ENCODE measurements around the gene TRMT2A.

TRMT2A gene

DNA sequence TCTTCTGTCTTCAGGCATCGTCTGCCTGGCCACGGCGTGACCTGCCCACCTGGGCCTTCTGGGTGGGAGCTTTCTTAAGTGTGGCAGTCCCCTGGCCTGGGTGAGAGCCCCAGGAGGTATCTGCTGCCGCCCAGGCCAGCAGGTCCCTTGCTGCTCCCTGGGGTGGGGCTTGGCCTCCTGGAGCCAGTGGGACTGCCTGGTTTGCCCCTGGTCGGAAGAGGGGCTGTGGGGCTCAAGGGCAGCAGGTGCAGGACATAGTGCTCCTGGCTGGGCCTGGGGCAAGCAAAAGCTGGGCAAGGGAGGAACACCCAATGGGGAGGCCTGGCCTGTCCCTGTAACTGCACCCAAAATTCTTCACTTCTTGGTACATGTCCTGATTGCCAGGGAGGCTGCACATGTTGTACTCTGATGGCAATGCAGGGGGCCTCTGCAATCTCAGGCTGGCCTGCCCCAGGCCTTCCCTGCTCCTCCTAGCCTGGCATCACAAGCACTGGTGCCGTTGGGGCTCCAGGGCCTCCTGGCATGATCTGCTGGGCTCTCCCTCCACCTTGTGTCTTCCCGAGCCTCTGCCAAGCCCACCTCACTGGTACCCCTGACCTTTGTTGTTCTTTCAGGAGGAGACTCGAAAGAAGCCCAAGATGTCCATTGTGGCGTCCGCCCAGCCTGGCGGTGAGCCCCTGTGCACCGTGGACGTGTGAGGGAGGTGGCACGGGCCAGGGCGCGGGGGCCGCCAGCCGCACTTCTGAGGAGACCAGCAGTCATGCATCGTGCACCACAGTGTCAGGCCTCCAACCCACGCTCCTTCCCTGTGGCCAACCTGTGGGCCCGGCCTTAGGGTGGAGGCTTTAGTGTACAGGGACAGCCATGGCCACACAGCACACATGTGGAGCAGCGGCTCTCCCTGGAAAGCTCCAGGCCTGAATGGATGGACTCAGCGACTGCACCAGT, 7.3 kb downstream of the TRMT2A start:
- H3K36me3 ChIP-seq (ENCODE audit: control insufficient read depth, insufficient read depth, low read length) = no peaks in the 10 kb centered on the region
- no peaks in the 10 kb centered on the region for H3K4me1 ChIP-seq
- no peak overlapping the region for H3K4me2 ChIP-seq (ENCODE audit: low read length)
- no peak overlapping the region for H3K27ac ChIP-seq
- TF ChIP-seq, protein P1, sequence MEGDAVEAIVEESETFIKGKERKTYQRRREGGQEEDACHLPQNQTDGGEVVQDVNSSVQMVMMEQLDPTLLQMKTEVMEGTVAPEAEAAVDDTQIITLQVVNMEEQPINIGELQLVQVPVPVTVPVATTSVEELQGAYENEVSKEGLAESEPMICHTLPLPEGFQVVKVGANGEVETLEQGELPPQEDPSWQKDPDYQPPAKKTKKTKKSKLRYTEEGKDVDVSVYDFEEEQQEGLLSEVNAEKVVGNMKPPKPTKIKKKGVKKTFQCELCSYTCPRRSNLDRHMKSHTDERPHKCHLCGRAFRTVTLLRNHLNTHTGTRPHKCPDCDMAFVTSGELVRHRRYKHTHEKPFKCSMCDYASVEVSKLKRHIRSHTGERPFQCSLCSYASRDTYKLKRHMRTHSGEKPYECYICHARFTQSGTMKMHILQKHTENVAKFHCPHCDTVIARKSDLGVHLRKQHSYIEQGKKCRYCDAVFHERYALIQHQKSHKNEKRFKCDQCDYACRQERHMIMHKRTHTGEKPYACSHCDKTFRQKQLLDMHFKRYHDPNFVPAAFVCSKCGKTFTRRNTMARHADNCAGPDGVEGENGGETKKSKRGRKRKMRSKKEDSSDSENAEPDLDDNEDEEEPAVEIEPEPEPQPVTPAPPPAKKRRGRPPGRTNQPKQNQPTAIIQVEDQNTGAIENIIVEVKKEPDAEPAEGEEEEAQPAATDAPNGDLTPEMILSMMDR (IDR thresholded peaks at IDR 0.05) = no peak
- H3K4me3 ChIP-seq (ENCODE audit: low read depth, low read length) = no peak overlapping the region
- H3K27me3 ChIP-seq (ENCODE audit: control insufficient read depth, insufficient read depth, low read length) = no peaks in the 10 kb centered on the region
- H3K79me2 ChIP-seq = no peaks in the 10 kb centered on the region
- no peak overlapping the region for H3K9ac ChIP-seq
- H2AFZ ChIP-seq = no peak overlapping the region
- no peaks in the 10 kb centered on the region for H3K9me3 ChIP-seq (ENCODE audit: control insufficient read depth, low read length)

DNA sequence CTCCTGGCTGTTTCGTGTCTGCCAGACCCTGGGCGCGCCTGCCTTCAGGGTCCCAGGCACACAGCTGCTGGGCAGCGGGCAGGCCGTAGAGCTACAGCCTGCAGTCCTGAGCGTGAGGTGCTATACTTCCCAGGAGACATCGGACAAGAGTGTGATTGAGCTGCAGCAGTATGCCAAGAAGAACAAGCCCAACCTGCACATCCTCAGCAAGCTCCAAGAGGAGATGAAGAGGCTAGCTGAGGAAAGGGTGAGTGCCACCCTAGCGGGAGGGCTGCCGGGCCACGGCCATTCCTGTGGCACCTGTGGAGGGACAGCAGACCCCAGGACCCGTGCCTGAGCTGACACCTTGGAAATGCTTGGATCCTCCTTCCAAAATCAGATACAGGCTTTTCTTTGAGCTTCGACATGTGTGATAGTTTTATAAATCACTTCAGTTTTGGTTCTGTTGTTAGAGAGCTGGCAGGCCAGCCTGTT, 8.2 kb downstream of the TRMT2A start:
- H3K4me2 ChIP-seq (ENCODE audit: low read length) = no peak overlapping the region
- H3K27ac ChIP-seq = no peak overlapping the region
- no peak overlapping the region for H3K4me3 ChIP-seq (ENCODE audit: low read depth, low read length)
- H2AFZ ChIP-seq = no peak overlapping the region
- no peaks in the 10 kb centered on the region for H3K4me1 ChIP-seq
- H3K27me3 ChIP-seq (ENCODE audit: control insufficient read depth, insufficient read depth, low read length) = no peaks in the 10 kb centered on the region
- no peaks in the 10 kb centered on the region for H3K9me3 ChIP-seq (ENCODE audit: control insufficient read depth, low read length)
- no peaks in the 10 kb centered on the region for H3K36me3 ChIP-seq (ENCODE audit: control insufficient read depth, insufficient read depth, low read length)
- TF ChIP-seq, protein P1 (IDR thresholded peaks at IDR 0.05) = no peak
- H3K79me2 ChIP-seq = no peaks in the 10 kb centered on the region
- no peak overlapping the region for H3K9ac ChIP-seq

DNA sequence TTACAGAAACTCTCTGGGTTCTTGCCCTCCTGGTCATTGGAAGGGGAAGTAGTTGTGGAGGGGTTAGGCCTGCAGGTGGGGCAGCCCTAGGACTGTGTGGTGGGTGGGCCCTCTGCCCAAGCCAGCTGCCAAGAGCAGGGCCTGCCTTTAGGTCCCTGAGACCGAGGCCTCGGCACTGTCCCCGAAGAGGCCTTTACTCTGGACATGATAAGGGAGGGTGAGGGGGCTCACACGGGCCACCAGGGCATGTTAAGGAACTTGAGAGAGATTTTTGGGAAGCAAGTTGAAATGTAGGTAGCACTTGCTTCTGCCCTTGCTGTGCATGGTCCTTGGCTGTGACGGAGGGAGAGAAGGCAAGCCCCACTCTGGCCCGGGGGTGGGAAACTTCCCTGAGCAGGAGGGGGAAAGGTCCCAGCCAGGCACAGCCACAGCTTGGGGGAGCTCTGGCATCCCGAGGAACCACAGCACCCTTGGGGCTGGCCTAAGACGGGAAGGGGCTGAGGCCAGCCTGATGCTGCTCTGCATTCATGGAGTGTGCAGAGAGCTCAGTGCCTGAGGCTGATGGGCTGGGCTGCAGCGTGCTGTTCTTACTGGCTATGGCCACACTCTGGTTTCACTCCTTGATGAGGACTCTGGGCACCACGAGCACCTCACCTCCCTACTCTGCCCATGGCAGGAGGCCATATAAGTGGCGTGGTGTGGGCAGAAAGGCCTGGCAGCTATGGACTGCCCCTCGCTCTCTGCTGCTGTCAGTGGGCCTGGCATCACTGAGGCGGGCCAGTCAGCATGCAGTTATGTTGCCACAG, 8.9 kb downstream of the TRMT2A start:
- Histone ChIP-seq H3K4me1 (no peaks in the 10 kb centered on the region), H3K36me3 (ENCODE audit: control insufficient read depth, insufficient read depth, low read length) (no peaks in the 10 kb centered on the region), H3K27me3 (ENCODE audit: control insufficient read depth, insufficient read depth, low read length) (no peaks in the 10 kb centered on the region), H3K9me3 (ENCODE audit: control insufficient read depth, low read length) (no peaks in the 10 kb centered on the region), H3K9ac (no peak overlapping the region), H3K27ac (no peak overlapping the region), H3K4me2 (ENCODE audit: low read length) (no peak overlapping the region), H3K79me2 (no peaks in the 10 kb centered on the region), H3K4me3 (ENCODE audit: low read depth, low read length) (no peak overlapping the region), H2AFZ (no peak overlapping the region)
- TF ChIP-seq, protein P1 (IDR thresholded peaks at IDR 0.05) = no peak

DNA sequence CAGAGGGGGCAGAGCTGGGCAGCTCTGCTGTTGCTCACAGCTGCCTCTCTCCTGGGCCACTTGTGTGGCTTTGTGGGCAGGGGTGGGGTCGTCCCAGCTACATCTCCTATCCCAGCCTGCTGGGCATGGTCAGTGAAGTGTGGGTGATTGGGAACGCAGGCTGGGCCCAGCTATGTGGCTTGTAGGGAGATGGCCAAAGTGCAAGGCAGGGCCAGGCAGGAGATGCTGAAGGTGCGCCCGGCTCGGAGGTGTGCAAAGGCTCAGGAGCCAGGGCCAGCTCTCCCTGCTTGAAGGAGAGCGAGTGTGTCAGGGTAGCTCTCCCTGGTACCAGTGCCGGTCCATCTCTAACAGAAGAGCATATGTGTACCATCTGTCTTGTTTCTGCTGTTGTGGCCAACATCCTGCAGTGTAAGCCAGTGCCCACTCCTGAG, 9.5 kb downstream of the TRMT2A start:
- Histone ChIP-seq H3K36me3 (ENCODE audit: control insufficient read depth, insufficient read depth, low read length) (no peaks in the 10 kb centered on the region), H3K4me3 (ENCODE audit: low read depth, low read length) (no peak overlapping the region), H3K4me2 (ENCODE audit: low read length) (no peak overlapping the region), H3K79me2 (no peaks in the 10 kb centered on the region), H3K27me3 (ENCODE audit: control insufficient read depth, insufficient read depth, low read length) (no peaks in the 10 kb centered on the region), H2AFZ (no peak overlapping the region), H3K9ac (no peak overlapping the region), H3K27ac (no peak overlapping the region), H3K4me1 (no peaks in the 10 kb centered on the region), H3K9me3 (ENCODE audit: control insufficient read depth, low read length) (no peaks in the 10 kb centered on the region)
- TF ChIP-seq, protein P1 (IDR thresholded peaks at IDR 0.05) = no peak

Measured in parathyroid adenoma (tissue), 2 donors.